Kidney (tissue), 14 donors: ENCODE measurements around the gene STPG2. TPM values are rescaled to one million over a fixed set of nuclear protein-coding genes. Genes with fewer than 3 reads are reported as not detected.

Experiments used
- DNase-seq, 5 donors: peaks; one replicate each; pipeline ENCODE4 v3.0.0-alpha.2; 2013 to 2020
- FAIRE-seq: peaks from 2 replicates; lab custom pipeline; 2012; peaks lifted over from hg19 to GRCh38; lab: Jason Lieb, UNC
- H3K27ac ChIP-seq, 2 donors: one replicate each; pipeline ENCODE4 v1.7.0; 2013; ENCODE audit warnings: low read depth in 2 of 2, low read length in 2 of 2, inconsistent platforms in 1 of 2
- H3K27me3 ChIP-seq: one replicate; pipeline ENCODE4 v1.7.1; 2013; ENCODE audit warnings: low read length, inconsistent platforms; ENCODE audit not compliant: control insufficient read depth, insufficient read depth
- H3K36me3 ChIP-seq, 3 donors: one replicate each; pipeline versions ENCODE4 v1.7.0 to v1.7.1; 2013; ENCODE audit warnings: low read length in 3 of 3, control low read depth in 1 of 3, inconsistent platforms in 1 of 3; ENCODE audit not compliant: insufficient read depth in 3 of 3, control insufficient read depth in 2 of 3
- H3K4me1 ChIP-seq, 3 donors: one replicate each; pipeline versions ENCODE4 v1.7.0 to v1.7.1; 2013; ENCODE audit warnings: low read length in 3 of 3, inconsistent platforms in 1 of 3, low read depth in 1 of 3; ENCODE audit not compliant: control insufficient read depth in 2 of 3, insufficient read depth in 2 of 3
- H3K4me3 ChIP-seq, 3 donors: one replicate each; pipeline versions ENCODE4 v1.7.0 to v1.8.1; 2013; ENCODE audit warnings: low read length in 3 of 3, control low read depth in 1 of 3, inconsistent platforms in 1 of 3
- H3K9ac ChIP-seq, 3 donors: one replicate each; pipeline versions ENCODE4 v1.7.0 to v1.7.1; 2013; ENCODE audit warnings: low read length in 3 of 3, control low read depth in 1 of 3, inconsistent platforms in 1 of 3
- H3K9me3 ChIP-seq, 3 donors: one replicate each; pipeline versions ENCODE4 v1.7.0 to v1.7.1; 2013; ENCODE audit warnings: low read length in 3 of 3, control low read depth in 1 of 3, inconsistent platforms in 1 of 3; ENCODE audit not compliant: control insufficient read depth in 2 of 3, insufficient read depth in 1 of 3
- CTCF ChIP-seq: IDR thresholded peaks from 3 replicates; pipeline ENCODE4 v1.5.1; 2012; ENCODE audit warnings: mild to moderate bottlenecking, moderate library complexity, borderline replicate concordance; ENCODE audit not compliant: insufficient read depth; ENCODE audit errors: extremely low read depth
- intact Hi-C: fragments of 100-400 bp; cut with DNase I; formaldehyde crosslinking; loops from one replicate; pipeline ENCODE4 v1.11.1; 2022
- polyA plus RNA-seq: library from polyadenylated mRNA; stranded (reverse); fragments of 350-450 nt; fragmentation: Illumina TruSeq; extraction: RNeasy Lipid Tissue Mini Kit (QIAGEN cat#74804); gene quantifications from one replicate; pipeline ENCODE4 v1.2.3, GENCODE V29; 2014; ENCODE audit warnings: low read depth, low replicate concordance; ENCODE audit not compliant: insufficient read depth
- total RNA-seq: library from RNA; stranded (reverse); fragmentation: NEBNext Ultra II Directional; extraction: Animal tissue kit (Norgen Biotek cat#: 25700); gene quantifications from one replicate; pipeline ENCODE4 v1.2.1, GENCODE V29; 2021
- donor health status: control.
- donor health status: control.
- donor health status: control.
- donor health status: control.
- donor health status: control.
- donor health status: DM: yes; HTN: yes; CAD: no.
- donor health status: Normal renal cell carcinoma (clear cell type).

STPG2 gene
- total and polyA plus RNA-seq, 2 donors from 2014 or later, result 0.43 to 1.1 TPM

GRCh38 chr4:97900229-97900628, 243.0 kb downstream of the STPG2 start:
- TF ChIP-seq CTCF, result no peak
- H3K9ac ChIP-seq, result no peak overlapping the region
- FAIRE-seq (no peak), DNase-seq (no peak)
- H3K36me3 ChIP-seq, result no peaks in the 10 kb centered on the region
- intact Hi-C loops, result no loop called here
- H3K27ac ChIP-seq, result no peak overlapping the region
- no peaks in the 10 kb centered on the region for H3K27me3 ChIP-seq
- H3K4me1 ChIP-seq, result no peaks in the 10 kb centered on the region
- no peak overlapping the region for H3K4me3 ChIP-seq
- peaks cover 0 to 4% (median 0%) of the 10 kb centered on the region in 3 donors for H3K9me3 ChIP-seq

- H3K36me3 ChIP-seq, result no peaks in the 10 kb centered on the region
- H3K4me3 ChIP-seq, result no peak overlapping the region
- FAIRE-seq (no peak), DNase-seq (peak in 1 of 5 donors; percentile 0)
- no peak overlapping the region for H3K27ac ChIP-seq
- H3K4me1 ChIP-seq, result no peaks in the 10 kb centered on the region
- intact Hi-C loops, result no loop called here
- H3K9me3 ChIP-seq, result no peaks in the 10 kb centered on the region
- no peak overlapping the region for H3K9ac ChIP-seq
- no peaks in the 10 kb centered on the region for H3K27me3 ChIP-seq
- TF ChIP-seq CTCF, result no peak
Measured at GRCh38 chr4:97892592-97893266, 250.5 kb downstream of the STPG2 start.

GRCh38 chr4:97879942-97880341, 263.3 kb downstream of the STPG2 start:
- Histone ChIP-seq H3K27ac (no peak overlapping the region), H3K4me3 (no peak overlapping the region), H3K36me3 (no peaks in the 10 kb centered on the region), H3K4me1 (peaks cover 0 to 5% (median 2%) of the 10 kb centered on the region in 3 donors), H3K9ac (no peak overlapping the region), H3K9me3 (peaks cover 0 to 5% (median 0%) of the 10 kb centered on the region in 3 donors), H3K27me3 (no peaks in the 10 kb centered on the region)
- FAIRE-seq (no peak), DNase-seq (no peak)
- intact Hi-C loops, result no loop called here
- TF ChIP-seq CTCF, result no peak

GRCh38 chr4:97868097-97868496, 275.2 kb downstream of the STPG2 start:
- H3K27ac ChIP-seq, result no peak overlapping the region
- no peak for FAIRE-seq
- H3K4me1 ChIP-seq, result peaks cover 0 to 21% (median 0%) of the 10 kb centered on the region in 3 donors
- no peak for TF ChIP-seq CTCF
- no peak for DNase-seq
- intact Hi-C loops, result no loop called here
- H3K4me3 ChIP-seq, result no peak overlapping the region
- H3K9me3 ChIP-seq, result no peaks in the 10 kb centered on the region
- H3K9ac ChIP-seq, result no peak overlapping the region
- H3K27me3 ChIP-seq, result no peaks in the 10 kb centered on the region
- H3K36me3 ChIP-seq, result no peaks in the 10 kb centered on the region
